Activated T-cell treated with anti-CD3 and anti-CD28 coated beads for 4 hours (primary cell): Measurements from ENCODE around the gene PDCD11.
"Not testable (repeated sequence)": the region's sequence is repeated elsewhere in the genome, so short reads cannot be mapped to it uniquely, and the experiment has no call there.

Experiments used
- DNase-seq: peaks from one replicate; pipeline ENCODE4 v3.0.0-alpha.2; 2020

Gene PDCD11

GRCh38 chr10:103396067-103396788 lies at the start of gene PDCD11, which contains the start of gene ATP5MK:
TSS of gene PDCD11 (plus strand) at chr10:103396626. CDS start at chr10:103398427, 1,801 bp downstream.
TSS of gene ATP5MK (minus strand) at chr10:103396475. CDS start at chr10:103392457, 4,018 bp downstream.
- DNase-seq = peak; percentile 91

- DNase-seq = no peak
Measured at GRCh38 chr10:103350175-103350516, 46.3 kb upstream of the PDCD11 start.

- peak; percentile 38 for DNase-seq
Measured at GRCh38 chr10:103350517-103351260, 45.7 kb upstream of the PDCD11 start, which contains the start of gene PCGF6. TSS of gene PCGF6 (minus strand) at chr10:103351140. CDS start at chr10:103351066, 74 bp downstream.

- DNase-seq = no peak
Measured at GRCh38 chr10:103353281-103353680, 43.1 kb upstream of the PDCD11 start.

GRCh38 chr10:103354567-103354966 lies 41.9 kb upstream of the PDCD11 start:
- not testable (repeated sequence) for DNase-seq

GRCh38 chr10:103355906-103356599 lies 40.4 kb upstream of the PDCD11 start:
- DNase-seq = no peak

- DNase-seq = not testable (repeated sequence)
Measured at GRCh38 chr10:103359493-103359892, 36.9 kb upstream of the PDCD11 start.

- not testable (repeated sequence) for DNase-seq
Measured at GRCh38 chr10:103360791-103361190, 35.6 kb upstream of the PDCD11 start.

- DNase-seq = no peak
Measured at GRCh38 chr10:103367379-103367781, 29.0 kb upstream of the PDCD11 start.

- peak; percentile 83 for DNase-seq
Measured at GRCh38 chr10:103367782-103368518, 28.5 kb upstream of the PDCD11 start, which contains the start of gene TAF5. TSS of gene TAF5 (plus strand) at chr10:103367976. CDS start at chr10:103367990, 14 bp downstream.

GRCh38 chr10:103373544-103373943 lies 22.9 kb upstream of the PDCD11 start:
- DNase-seq = no peak

- no peak for DNase-seq
Measured at GRCh38 chr10:103374263-103374662, 22.2 kb upstream of the PDCD11 start.

- no peak for DNase-seq
Measured at GRCh38 chr10:103382769-103383168, 13.7 kb upstream of the PDCD11 start.

GRCh38 chr10:103394180-103394579 lies 2.2 kb upstream of the PDCD11 start:
- no peak for DNase-seq

- no peak for DNase-seq
Measured at GRCh38 chr10:103395754-103396066, 716 bp upstream of the PDCD11 start.

- no peak for DNase-seq
Measured at GRCh38 chr10:103396789-103397087, 312 bp downstream of the PDCD11 start.

GRCh38 chr10:103397191-103397825 lies 882 bp downstream of the PDCD11 start:
- no peak for DNase-seq

GRCh38 chr10:103413564-103413963 lies 17.1 kb downstream of the PDCD11 start:
- no peak for DNase-seq

GRCh38 chr10:103415581-103415980 lies 19.2 kb downstream of the PDCD11 start:
- no peak for DNase-seq

- DNase-seq = peak; percentile 39
Measured at GRCh38 chr10:103416436-103417147, 20.2 kb downstream of the PDCD11 start.

- not testable (repeated sequence) for DNase-seq
Measured at GRCh38 chr10:103417148-103417469, 20.7 kb downstream of the PDCD11 start.

- no peak for DNase-seq
Measured at GRCh38 chr10:103417601-103418000, 21.2 kb downstream of the PDCD11 start.
